Endothelial cell of umbilical vein (primary cell): Measurements from ENCODE around the gene POC5. TPM values are rescaled to one million over a fixed set of nuclear protein-coding genes. Genes with fewer than 3 reads are reported as not detected.

Experiments
- BruUV-seq: library from RNA; stranded (reverse); fragments of 400-500 nt; replicated peaks from 2 replicates; lab custom pipeline; 2021; lab: Mats Ljungman, UMichigan
- CTCF ChIA-PET: fragments of 300-600, 350-600 bp; sonication (Branson Sonifier 250); formaldehyde crosslinking; loops from one replicate; lab custom pipeline; 2021; ENCODE audit warnings: antibody characterized with exemption, inconsistent platforms; lab: Charles Lee
- POLR2A ChIA-PET: fragments of 300-600, 350-600 bp; sonication (Branson Sonifier 250); formaldehyde crosslinking; loops from one replicate; lab custom pipeline; 2021; ENCODE audit warnings: antibody characterized with exemption, inconsistent platforms; lab: Charles Lee
- DNase-seq: peaks from one replicate; pipeline ENCODE4 v3.0.0-alpha.2; 2011; ENCODE audit warnings: low read depth, low spot score
- FAIRE-seq: peaks from 2 replicates; lab custom pipeline; 2011; peaks lifted over from hg19 to GRCh38; lab: Jason Lieb, UNC
- H2AFZ ChIP-seq: 2 replicates; pipeline ENCODE4 v1.6.0; 2012; ENCODE audit warnings: low read depth, low read length, control low read depth, inconsistent platforms
- H3K27ac ChIP-seq: 2 replicates; pipeline ENCODE4 v1.5.1; 2011; ENCODE audit warnings: low read depth, mild to moderate bottlenecking, control low read depth, low read length, moderate library complexity; ENCODE audit not compliant: insufficient read depth
- H3K27me3 ChIP-seq, 2 experiments: 2 replicates each; pipeline versions ENCODE4 v1.6.0 to v1.6.1; 2011; ENCODE audit warnings: low read length in 2 of 2, mixed read lengths in 1 of 2; ENCODE audit not compliant: control insufficient read depth in 2 of 2, insufficient read depth in 2 of 2
- H3K36me3 ChIP-seq, 2 experiments: 2 replicates in 1 of 2; 3 replicates in 1 of 2; pipeline ENCODE4 v1.5.1; 2011; ENCODE audit warnings: low read length in 2 of 2, mild to moderate bottlenecking in 1 of 2, moderate library complexity in 1 of 2; ENCODE audit not compliant: control insufficient read depth in 2 of 2, insufficient read depth in 2 of 2; ENCODE audit errors: extremely low read depth in 1 of 2
- H3K4me1 ChIP-seq: 3 replicates; pipeline ENCODE4 v1.5.1; 2011; ENCODE audit warnings: mild to moderate bottlenecking, low read length; ENCODE audit not compliant: control insufficient read depth, insufficient read depth; ENCODE audit errors: extremely low read depth
- H3K4me2 ChIP-seq: 2 replicates; pipeline ENCODE4 v1.6.1; 2011; ENCODE audit warnings: low read length, control low read depth, mixed read lengths; ENCODE audit not compliant: insufficient read depth
- H3K4me3 ChIP-seq, 3 experiments: fragments of 200-600 bp in 1 of 3; sonication (generic), shearing (Covaris generic) in 1 of 3; replicated peaks in 1 of 3; 2 replicates each; pipeline ENCODE4 v1.5.1; 2011 to 2016; ENCODE audit warnings: control low read depth in 3 of 3, low read length in 3 of 3, mild to moderate bottlenecking in 2 of 3, inconsistent platforms in 1 of 3, low read depth in 1 of 3, moderate library complexity in 1 of 3; ENCODE audit not compliant: insufficient read depth in 1 of 3
- H3K79me2 ChIP-seq: 2 replicates; pipeline ENCODE4 v1.6.0; 2012; ENCODE audit warnings: low read length, inconsistent platforms; ENCODE audit not compliant: control insufficient read depth, insufficient read depth
- H3K9ac ChIP-seq: replicated peaks from 2 replicates; pipeline ENCODE3; 2011; ENCODE audit warnings: low read length, control low read depth; ENCODE audit not compliant: insufficient read depth; ENCODE audit errors: extremely low read depth
- H3K9me1 ChIP-seq: replicated peaks from 3 replicates; pipeline ENCODE4 v1.6.0; 2011; ENCODE audit warnings: mild to moderate bottlenecking, low read length; ENCODE audit not compliant: control insufficient read depth, insufficient read depth; ENCODE audit errors: extremely low read depth
- H3K9me3 ChIP-seq: replicated peaks from 2 replicates; pipeline ENCODE4 v1.5.1; 2012; ENCODE audit warnings: low read length, inconsistent platforms; ENCODE audit not compliant: control insufficient read depth, insufficient read depth
- H4K20me1 ChIP-seq: replicated peaks from 2 replicates; pipeline ENCODE3; 2011; ENCODE audit warnings: mild to moderate bottlenecking, low read length; ENCODE audit not compliant: control insufficient read depth, insufficient read depth; ENCODE audit errors: extremely low read depth
- CTCF ChIP-seq, 2 donors: IDR thresholded peaks; 1 replicate in 1 of 2; 2 replicates in 1 of 2; pipeline ENCODE4 v1.5.1; 2011; ENCODE audit warnings: low read length in 2 of 2, mild to moderate bottlenecking in 2 of 2, moderate library complexity in 2 of 2, control low read depth in 1 of 2, inconsistent platforms in 1 of 2, low read depth in 1 of 2; ENCODE audit not compliant: insufficient read depth in 1 of 2; ENCODE audit errors: extremely low read depth in 1 of 2
- EZH2 ChIP-seq: IDR thresholded peaks from 2 replicates; pipeline ENCODE4 v1.6.1; 2012; ENCODE audit warnings: borderline replicate concordance, low read depth, mild to moderate bottlenecking, moderate library complexity, low read length, inconsistent platforms; ENCODE audit not compliant: severe bottlenecking
- FOS ChIP-seq: IDR thresholded peaks from 2 replicates; pipeline ENCODE4 v1.6.1; 2011; ENCODE audit warnings: mild to moderate bottlenecking, low read length, moderate library complexity, borderline replicate concordance; ENCODE audit not compliant: insufficient read depth
- GATA2 ChIP-seq: IDR thresholded peaks from 2 replicates; pipeline ENCODE4 v1.7.0; 2011; ENCODE audit warnings: low read depth, mild to moderate bottlenecking, moderate library complexity, mixed read lengths, low read length; ENCODE audit not compliant: insufficient read length, insufficient read depth
- JUN ChIP-seq: IDR thresholded peaks from 2 replicates; pipeline ENCODE4 v1.6.1; 2011; ENCODE audit warnings: borderline replicate concordance, low read depth; ENCODE audit not compliant: insufficient read length, insufficient read depth
- MAX ChIP-seq: IDR thresholded peaks from 2 replicates; pipeline ENCODE4 v1.6.1; 2011; ENCODE audit not compliant: insufficient read depth, insufficient read length
- MYC ChIP-seq: IDR thresholded peaks from one replicate; pipeline ENCODE4 v1.6.1; 2011; ENCODE audit warnings: mild to moderate bottlenecking, low read depth, low read length
- POLR2A ChIP-seq: IDR thresholded peaks from 2 replicates; pipeline ENCODE4 v1.6.1; 2012; ENCODE audit warnings: low read depth, mild to moderate bottlenecking, control low read depth, low read length
- POLR2AphosphoS5 ChIP-seq: IDR thresholded peaks from 2 replicates; pipeline ENCODE4 v1.6.1; 2012; ENCODE audit warnings: low read depth, mild to moderate bottlenecking, control low read depth, low read length, moderate library complexity; ENCODE audit not compliant: insufficient read depth
- dilution Hi-C: fragments of 300-500 bp; cut with MboI; formaldehyde crosslinking; loops from one replicate; pipeline ENCODE4 v1.15.0; 2019; ENCODE audit warnings: low sequenced_read_pairs; ENCODE audit not compliant: extremely low pct_ligation_motif_present
- intact Hi-C: fragments of 100-400 bp; cut with micrococcal nuclease; formaldehyde crosslinking; loops from one replicate; pipeline ENCODE4 v1.10.0; 2022
- polyA plus RNA-seq, 4 experiments: library from polyadenylated mRNA; depleted of rRNA in 3 of 4; stranded (reverse) in 3 of 4; unstranded in 1 of 4; fragments of >200 nt; gene quantifications; 2 replicates each; pipeline versions ENCODE4 v1.2.1 to v1.2.3, GENCODE V29; 2011 to 2012; ENCODE audit warnings: missing spikeins in 1 of 4
- total RNA-seq: library from RNA; stranded (reverse); gene quantifications from 2 replicates; pipeline ENCODE4 v1.2.3, GENCODE V29; 2021

POC5 gene
- total and polyA plus RNA-seq, 2 donors (not counting 3 experiments of a cell fraction or from before 2014, with no cell fraction given) = 8.3 to 15.9 TPM

- no peak for TF ChIP-seq GATA2
- TF ChIP-seq CTCF (IDR thresholded peaks at IDR 0.05; ENCODE audit: extremely low read depth in 1 of 2, insufficient read depth in 1 of 2, low read depth in 1 of 2, low read length in 2 of 2) = peak; percentile 21 to 37
- dilution Hi-C loops (no loop called here), intact Hi-C loops (loop anchor here (1.0 to 10.0 kb wide), 3 partner anchors 440 to 850 kb away; no protein-coding TSS in a partner anchor)
- no peaks in the 10 kb centered on the region for H3K9me3 ChIP-seq
- DNase-seq (no peak), FAIRE-seq (no peak)
- H2AFZ ChIP-seq = no peak overlapping the region
- no peak overlapping the region for H3K4me3 ChIP-seq
- no peaks in the 10 kb centered on the region for H3K79me2 ChIP-seq
- H4K20me1 ChIP-seq = no peaks in the 10 kb centered on the region
- CTCF ChIA-PET = interaction anchor here (1.0 to 1.1 kb wide), 4 partner anchors 440 to 848 kb away, joined by 4 to 21 read pairs (median 5); no protein-coding TSS in a partner anchor
- no peak overlapping the region for H3K27ac ChIP-seq
- no peaks in the 10 kb centered on the region for H3K36me3 ChIP-seq
- H3K4me2 ChIP-seq = no peak overlapping the region
- POLR2A ChIA-PET = no interaction called here
- H3K4me1 ChIP-seq = no peaks in the 10 kb centered on the region
- no peak overlapping the region for H3K9ac ChIP-seq
- H3K27me3 ChIP-seq = peaks cover 3 to 14% of the 10 kb centered on the region in 2 experiments
- no TSS peak for BruUV-seq
- H3K9me1 ChIP-seq = no peaks in the 10 kb centered on the region
These were observed 17.9 kb upstream of the POC5 start for GRCh38 chr5:75734913-75735789.

GRCh38 chr5:75733767-75734166, 16.5 kb upstream of the POC5 start:
- H3K9me1 ChIP-seq = no peaks in the 10 kb centered on the region
- BruUV-seq = no TSS peak
- CTCF ChIA-PET = interaction anchor here (1.2 kb wide), 1 partner anchor 441 kb away, joined by 3 read pairs; no protein-coding TSS in a partner anchor

More at GRCh38 chr5:75733767-75734166, 16.5 kb upstream of the POC5 start:
- H3K9ac ChIP-seq = no peak overlapping the region
- no peaks in the 10 kb centered on the region for H3K79me2 ChIP-seq
- no peaks in the 10 kb centered on the region for H4K20me1 ChIP-seq
- H3K4me1 ChIP-seq = no peaks in the 10 kb centered on the region
- no peak overlapping the region for H3K4me2 ChIP-seq
- no peak for DNase-seq
- peaks cover 3 to 14% of the 10 kb centered on the region in 2 experiments for H3K27me3 ChIP-seq
- H3K27ac ChIP-seq = no peak overlapping the region
- no peak for FAIRE-seq
- no peaks in the 10 kb centered on the region for H3K36me3 ChIP-seq
- H3K9me3 ChIP-seq = no peaks in the 10 kb centered on the region
- no peak overlapping the region for H2AFZ ChIP-seq
- TF ChIP-seq POLR2AphosphoS5 (no peak), FOS (no peak), EZH2 (no peak), MYC (no peak), MAX (no peak), POLR2A (no peak), JUN (no peak), CTCF (IDR thresholded peaks at IDR 0.05; ENCODE audit: extremely low read depth in 1 of 2, insufficient read depth in 1 of 2, low read depth in 1 of 2, low read length in 2 of 2) (no peak), GATA2 (no peak)
- intact Hi-C loops = loop anchor here (10.0 kb wide), 1 partner anchor 851 kb away; no protein-coding TSS in a partner anchor
- H3K4me3 ChIP-seq = no peak overlapping the region
- dilution Hi-C loops = no loop called here
- POLR2A ChIA-PET = no interaction called here
